GM21447 (cell line): Measurements from ENCODE around the gene SEMA5B.

ENCODE experiments used
- ATAC-seq: cut with Tn5 transposase; IDR thresholded peaks from one replicate; pipeline ENCODE4 v1.9.1; 2021; ENCODE audit not compliant: unreplicated experiment

SEMA5B gene

GRCh38 chr3:122947738-122948137 is 79.8 kb downstream of the SEMA5B start:
- no peak for ATAC-seq

GRCh38 chr3:122947196-122947595 is 80.4 kb downstream of the SEMA5B start:
- ATAC-seq, result no peak

- ATAC-seq, result no peak
Measured at GRCh38 chr3:122946185-122946584, 81.4 kb downstream of the SEMA5B start.

DNA sequence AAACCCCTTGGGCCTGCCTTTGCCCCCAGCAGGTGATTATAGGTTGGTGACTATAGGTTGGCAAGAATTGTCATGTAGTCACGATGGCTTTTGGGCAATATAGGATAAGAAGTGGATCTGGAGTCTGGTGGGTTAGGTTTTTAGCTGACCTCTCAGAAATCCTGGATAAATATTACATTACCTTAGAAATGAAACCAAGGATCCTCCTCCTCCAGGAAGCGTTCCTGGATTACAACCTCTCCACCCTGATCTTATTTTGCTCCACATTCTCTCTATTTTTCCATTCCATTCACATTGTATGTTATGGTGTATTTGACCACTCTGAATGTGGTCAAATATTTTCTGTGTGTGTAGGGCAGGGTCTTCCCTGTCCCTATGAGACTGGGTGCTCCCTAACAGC is 82.3 kb downstream of the SEMA5B start:
- no peak for ATAC-seq

GRCh38 chr3:122944671-122945161 is 82.8 kb downstream of the SEMA5B start:
- no peak for ATAC-seq

GRCh38 chr3:122943828-122944190 is 83.8 kb downstream of the SEMA5B start:
- ATAC-seq, result no peak

- no peak for ATAC-seq
Measured at GRCh38 chr3:122942937-122943827, 84.4 kb downstream of the SEMA5B start.

- no peak for ATAC-seq
Measured at GRCh38 chr3:122942239-122942638, 85.3 kb downstream of the SEMA5B start.

DNA sequence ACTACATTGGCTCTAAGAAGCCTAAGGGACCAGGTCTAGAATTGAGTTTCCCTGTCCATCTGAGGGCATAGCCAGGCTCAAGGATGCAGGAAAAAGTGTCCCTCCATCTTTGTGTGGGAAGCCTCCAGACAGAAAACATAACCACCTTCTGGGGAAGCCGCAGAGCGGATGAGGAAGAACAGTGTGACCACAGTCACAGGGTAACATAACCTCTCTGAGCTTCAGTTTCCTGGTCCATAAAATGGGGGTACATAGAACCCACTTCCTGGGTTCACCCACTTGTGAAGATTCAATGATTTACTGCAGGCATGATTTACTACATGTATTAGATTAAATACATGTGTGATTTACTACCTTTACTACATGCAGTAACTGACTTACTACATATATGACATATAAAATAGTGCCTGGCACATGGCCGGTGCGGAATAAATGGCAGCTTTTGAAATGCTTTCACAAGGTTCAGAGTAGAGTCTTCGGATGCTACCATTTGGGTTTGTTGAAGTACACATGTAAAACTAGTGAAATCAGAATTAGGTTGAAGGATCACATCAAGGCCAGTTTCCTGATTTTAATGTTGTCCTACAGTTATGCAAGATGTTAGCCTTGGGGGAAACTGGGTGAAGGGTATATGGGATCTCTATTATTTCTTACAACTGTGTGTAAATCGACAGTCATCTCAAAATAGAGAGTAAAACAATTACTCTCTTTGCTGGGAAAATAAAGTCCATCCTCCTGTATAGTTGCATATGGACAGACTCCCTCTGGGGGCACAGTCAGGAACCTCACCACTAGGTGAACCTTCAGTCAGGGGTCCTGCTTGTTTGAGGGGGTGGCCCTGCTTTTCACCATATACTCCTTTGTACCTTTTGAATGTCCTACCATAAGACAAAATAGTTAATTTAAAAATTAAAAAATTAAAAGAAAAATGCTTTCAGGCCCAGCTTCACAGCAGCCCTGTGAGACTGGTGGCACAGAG is 86.0 kb downstream of the SEMA5B start:
- ATAC-seq, result no peak

GRCh38 chr3:122940628-122941086 is 86.9 kb downstream of the SEMA5B start:
- no peak for ATAC-seq

DNA sequence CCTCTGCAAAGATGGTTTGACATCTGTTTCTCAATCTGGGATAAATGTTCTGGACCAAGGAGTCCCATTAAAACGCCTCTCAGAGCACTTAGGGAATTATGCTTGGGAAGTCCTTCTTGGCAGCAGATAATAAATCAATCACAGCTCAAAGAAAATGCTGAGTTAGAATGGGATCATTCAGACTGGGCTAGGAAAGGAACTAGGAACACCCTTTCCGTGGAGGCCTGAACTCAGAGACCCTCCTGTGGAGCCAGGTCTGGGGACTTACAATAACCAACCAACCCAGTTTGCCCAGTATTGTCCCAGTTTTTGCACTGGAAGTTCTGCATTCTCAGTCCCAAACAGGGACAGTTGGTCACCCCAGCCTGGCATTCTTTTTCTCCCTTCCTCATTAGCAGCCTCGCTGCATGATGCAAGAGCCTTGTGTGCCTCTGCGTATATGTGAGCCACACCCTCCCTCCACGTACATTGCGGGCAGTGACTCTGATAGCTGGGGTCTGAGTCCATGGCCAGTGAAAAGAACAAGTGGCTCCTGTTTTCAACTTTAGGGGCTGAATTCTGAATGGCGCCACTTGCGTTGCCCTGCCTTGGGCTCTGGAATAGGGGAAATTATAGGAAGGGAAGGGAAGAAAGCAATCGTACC is 88.7 kb downstream of the SEMA5B start:
- no peak for ATAC-seq

GRCh38 chr3:122937745-122938144 is 89.8 kb downstream of the SEMA5B start:
- ATAC-seq, result no peak

DNA sequence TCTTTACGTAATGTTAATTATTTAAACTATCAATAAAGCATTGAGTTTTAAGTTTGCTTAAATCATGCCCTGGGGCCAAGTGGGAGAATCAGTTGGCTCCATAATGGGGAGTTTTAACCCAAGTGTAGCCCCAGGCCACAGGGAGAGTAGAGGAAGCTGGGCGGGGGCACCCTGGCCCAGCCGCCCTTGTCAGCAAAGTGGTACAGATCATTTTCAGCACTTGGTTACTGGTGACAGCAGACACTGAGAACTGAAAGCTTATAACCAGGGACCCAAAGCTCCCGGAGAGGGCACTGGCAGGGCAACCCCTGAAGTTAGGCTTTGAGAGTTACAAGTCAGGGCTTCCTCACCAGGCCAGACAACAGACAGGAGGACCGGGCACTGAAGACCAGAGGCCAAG is 90.6 kb downstream of the SEMA5B start:
- ATAC-seq, result no peak

- ATAC-seq, result no peak
Measured at GRCh38 chr3:122936335-122936734, 91.2 kb downstream of the SEMA5B start.

- no peak for ATAC-seq
Measured at GRCh38 chr3:122934251-122934650, 93.3 kb downstream of the SEMA5B start.

- no peak for ATAC-seq
Measured at GRCh38 chr3:122932251-122932967, 95.2 kb downstream of the SEMA5B start.

DNA sequence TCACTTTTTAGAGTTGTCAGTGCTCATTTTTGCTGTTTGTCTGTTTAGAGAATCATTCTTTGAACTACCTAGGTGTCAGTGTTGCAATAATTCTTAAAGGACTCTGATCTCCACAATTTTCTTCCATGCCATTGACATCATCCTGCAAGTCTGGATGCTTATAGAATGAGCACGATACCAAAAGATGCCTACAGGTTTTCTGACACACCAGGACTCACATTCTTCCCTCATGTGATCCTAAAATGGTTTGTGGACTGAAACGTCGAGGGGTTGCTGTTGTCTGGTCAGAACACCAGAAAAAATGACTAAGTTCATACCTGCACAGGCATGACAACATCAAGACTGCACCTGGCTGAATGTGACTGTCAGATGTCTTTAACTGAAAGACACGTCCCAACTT is 95.9 kb downstream of the SEMA5B start:
- no peak for ATAC-seq

DNA sequence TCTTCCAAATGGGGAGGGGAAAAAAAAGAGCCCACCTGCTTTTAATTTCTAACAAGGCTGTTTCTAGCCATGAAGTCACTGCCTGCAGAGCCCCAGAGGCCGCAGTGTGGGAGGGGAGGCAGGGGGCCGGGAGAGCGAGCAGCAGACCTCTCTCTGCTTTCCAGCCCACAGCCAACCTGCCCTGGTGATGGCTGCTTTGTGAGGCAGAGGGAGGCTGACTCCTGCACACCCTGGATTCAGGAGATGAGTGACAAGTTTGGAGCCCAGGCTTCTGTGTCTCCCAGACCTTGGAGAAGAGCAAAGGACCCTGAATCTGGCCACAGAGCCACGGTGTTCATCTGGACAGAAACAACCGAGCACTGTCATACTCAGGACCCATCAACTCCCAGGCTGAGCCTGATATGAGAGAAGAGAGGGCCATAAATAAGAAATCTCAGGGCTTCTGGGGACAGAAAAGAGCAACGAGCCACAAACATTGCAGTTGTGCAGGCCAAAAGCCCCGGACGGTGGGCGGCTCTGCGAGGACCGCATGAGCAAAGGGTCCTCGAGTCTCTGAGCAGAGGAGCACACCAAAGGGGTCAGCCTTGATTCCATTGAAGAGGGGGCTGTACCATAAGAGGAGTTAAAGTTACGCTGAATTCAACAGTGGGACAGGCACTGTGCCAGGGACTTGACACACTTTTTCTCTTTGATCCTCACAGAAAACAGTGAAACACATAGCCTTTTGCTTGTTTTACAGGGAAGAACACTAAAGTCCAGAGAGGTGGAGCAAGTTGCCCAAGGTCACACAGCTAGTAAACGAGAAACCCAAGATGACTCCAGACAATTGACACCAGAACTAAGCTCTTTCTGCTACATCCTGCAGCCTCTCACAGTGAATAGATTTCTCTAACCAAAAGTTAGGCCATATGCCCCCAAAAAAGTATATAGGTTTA is 97.2 kb downstream of the SEMA5B start:
- no peak for ATAC-seq
